HepG2 (cell line): ENCODE measurements around the gene ZNF586. TPM values are rescaled to one million over a fixed set of nuclear protein-coding genes. Genes with fewer than 3 reads are reported as not detected.

ENCODE experiments used
- AGO2 ChIP-seq: fragments of 200-400 bp; formaldehyde crosslinking; optimal IDR thresholded peaks from 2 replicates; pipeline ENCODE3; 2017; ENCODE audit warnings: mild to moderate bottlenecking, low read depth, low read length, moderate library complexity
- CBFB ChIP-seq: sonication (generic); formaldehyde crosslinking; IDR thresholded peaks from 2 replicates; pipeline ENCODE4 v1.4.0; 2020; ENCODE audit warnings: missing genetic modification reagents
- DPF2 ChIP-seq: sonication (generic); formaldehyde crosslinking; IDR thresholded peaks from 2 replicates; pipeline ENCODE4 v1.4.0; 2020; ENCODE audit warnings: mild to moderate bottlenecking, low read depth, missing genetic modification reagents, borderline replicate concordance
- FIP1L1 ChIP-seq: fragments of 200-400 bp; formaldehyde crosslinking; IDR thresholded peaks from 2 replicates; pipeline ENCODE4 v1.6.1; 2018; ENCODE audit warnings: low read depth, mild to moderate bottlenecking, low read length, moderate library complexity, borderline replicate concordance; ENCODE audit not compliant: insufficient read depth
- FOXP4 ChIP-seq: sonication (generic); formaldehyde crosslinking; IDR thresholded peaks from 2 replicates; pipeline ENCODE4 v1.4.0; 2020; ENCODE audit warnings: missing genetic modification reagents
- HDAC6 ChIP-seq: fragments of 200-600 bp; sonication (generic); IDR thresholded peaks from 2 replicates; pipeline ENCODE4 v1.7.0; 2017; ENCODE audit warnings: mild to moderate bottlenecking, antibody characterized with exemption, low read length, low read depth
- JDP2 ChIP-seq: sonication (generic); formaldehyde crosslinking; IDR thresholded peaks from 2 replicates; pipeline ENCODE4 v1.8.1; 2022; ENCODE audit warnings: missing genetic modification reagents, borderline replicate concordance
- JUND ChIP-seq: sonication (generic); formaldehyde crosslinking; IDR thresholded peaks from 2 replicates; pipeline ENCODE4 v1.8.0; 2022; ENCODE audit warnings: mild to moderate bottlenecking, missing genetic modification reagents
- KAT2B ChIP-seq: fragments of 150-350 bp; IDR thresholded peaks from 2 replicates; pipeline ENCODE4 v1.6.1; 2014; ENCODE audit warnings: low read depth, low read length, borderline replicate concordance
- KLF9 ChIP-seq: IDR thresholded peaks from 2 replicates; pipeline ENCODE4 v1.6.1; 2016; ENCODE audit warnings: low read depth
- MATR3 ChIP-seq: sonication (generic); formaldehyde crosslinking; IDR thresholded peaks from 2 replicates; pipeline ENCODE4 v1.4.0; 2020; ENCODE audit warnings: missing genetic modification reagents
- MEF2D ChIP-seq: sonication (generic); formaldehyde crosslinking; IDR thresholded peaks from 2 replicates; pipeline ENCODE4 v1.5.1; 2020; ENCODE audit warnings: mild to moderate bottlenecking, missing genetic modification reagents
- SOX5 ChIP-seq: IDR thresholded peaks from 2 replicates; pipeline ENCODE4 v1.6.1; 2016; ENCODE audit warnings: borderline replicate concordance
- SP140L ChIP-seq: sonication (generic); formaldehyde crosslinking; IDR thresholded peaks from 2 replicates; pipeline ENCODE4 v1.4.0; 2020; ENCODE audit warnings: missing genetic modification reagents, borderline replicate concordance
- TBL1XR1 ChIP-seq: fragments of 150-350 bp; IDR thresholded peaks from 2 replicates; pipeline ENCODE4 v1.6.1; 2014; ENCODE audit warnings: borderline replicate concordance, low read length; ENCODE audit not compliant: partially characterized antibody
- YEATS4 ChIP-seq: sonication (generic); formaldehyde crosslinking; IDR thresholded peaks from 2 replicates; pipeline ENCODE4 v1.4.0; 2020; ENCODE audit warnings: missing genetic modification reagents, borderline replicate concordance
- YY1 ChIP-seq: IDR thresholded peaks from 2 replicates; pipeline ENCODE4 v1.6.1; 2011; ENCODE audit warnings: low read length, low read depth, moderate library complexity, mild to moderate bottlenecking; ENCODE audit not compliant: insufficient read depth, insufficient replicate concordance
- ZBTB49 ChIP-seq: sonication (generic); formaldehyde crosslinking; IDR thresholded peaks from 2 replicates; pipeline ENCODE4 v1.4.0; 2020; ENCODE audit warnings: missing genetic modification reagents, borderline replicate concordance
- ZFP1 ChIP-seq: IDR thresholded peaks from 2 replicates; pipeline ENCODE4 v1.6.1; 2016
- ZFP36L2 ChIP-seq: sonication (generic); formaldehyde crosslinking; IDR thresholded peaks from 2 replicates; pipeline ENCODE4 v1.4.0; 2020; ENCODE audit warnings: missing genetic modification reagents
- ZNF10 ChIP-seq: sonication (generic); formaldehyde crosslinking; IDR thresholded peaks from 2 replicates; pipeline ENCODE4 v1.4.0; 2020; ENCODE audit warnings: mild to moderate bottlenecking, low read depth, missing genetic modification reagents, borderline replicate concordance
- ZNF17 ChIP-seq: sonication (generic); formaldehyde crosslinking; IDR thresholded peaks from 2 replicates; pipeline ENCODE4 v1.5.0; 2020; ENCODE audit warnings: mild to moderate bottlenecking, missing genetic modification reagents
- ZNF180 ChIP-seq: sonication (generic); formaldehyde crosslinking; IDR thresholded peaks from 2 replicates; pipeline ENCODE4 v1.4.0; 2020; ENCODE audit warnings: low read depth, missing genetic modification reagents, borderline replicate concordance
- ZNF225 ChIP-seq: sonication (generic); formaldehyde crosslinking; IDR thresholded peaks from 2 replicates; pipeline ENCODE4 v1.4.0; 2020; ENCODE audit warnings: mild to moderate bottlenecking, missing genetic modification reagents
- ZNF543 ChIP-seq: sonication (generic); formaldehyde crosslinking; IDR thresholded peaks from 2 replicates; pipeline ENCODE4 v1.4.0; 2020; ENCODE audit warnings: mild to moderate bottlenecking, missing genetic modification reagents
- ZNF644 ChIP-seq: IDR thresholded peaks from 2 replicates; pipeline ENCODE4 v1.6.1; 2016; ENCODE audit warnings: low read depth
- ZNF737 ChIP-seq: sonication (generic); formaldehyde crosslinking; IDR thresholded peaks from 2 replicates; pipeline ENCODE4 v1.5.0; 2020; ENCODE audit warnings: missing genetic modification reagents, mild to moderate bottlenecking, borderline replicate concordance
- ZSCAN22 ChIP-seq: sonication (generic); formaldehyde crosslinking; IDR thresholded peaks from 2 replicates; pipeline ENCODE4 v1.4.0; 2020; ENCODE audit warnings: mild to moderate bottlenecking, missing genetic modification reagents
- polyA plus RNA-seq, 8 experiments: library from polyadenylated mRNA; depleted of rRNA in 3 of 8; stranded (reverse) in 7 of 8; unstranded in 1 of 8; fragments of >200 nt; fragmentation: Illumina TruSeq in 4 of 8; extraction: Trizol in 4 of 8; gene quantifications; 2 replicates each; pipeline versions ENCODE4 v1.2.1 to v1.2.3, GENCODE V29; 2011 to 2016; ENCODE audit warnings: low read depth in 4 of 8, missing spikeins in 1 of 8, mixed read lengths in 1 of 8; ENCODE audit not compliant: insufficient read depth in 1 of 8
- total RNA-seq, 5 experiments: library from RNA; depleted of rRNA; stranded (reverse); fragments of >200 nt; fragmentation: Illumina TruSeq; extraction: Trizol; gene quantifications; 2 replicates each; pipeline ENCODE4 v1.2.3, GENCODE V29; 2016; ENCODE audit warnings: low read depth in 1 of 5

ZNF586 gene
- total and polyA plus RNA-seq, 2 of the 13 experiments (the other 11 are each of a cell fraction or from before 2014, with no cell fraction given): 0.50 to 3.4 TPM

- no peak; the same call in 1 of the 2 replicates for TF ChIP-seq MEF2D (CRISPR knock-in tag)
- TF ChIP-seq YEATS4 (CRISPR knock-in tag): peak; percentile 62; the same call in 1 of the 2 replicates
- TF ChIP-seq FIP1L1: no peak
- no peak for TF ChIP-seq ZNF737
- TF ChIP-seq HDAC6: no peak
- TF ChIP-seq KLF9 (CRISPR knock-in tag): no peak
- TF ChIP-seq YY1: peak; percentile 81
- no peak for TF ChIP-seq KAT2B
- TF ChIP-seq ZSCAN22 (CRISPR knock-in tag): 0 out of 2 replicates have a peak, but pooled peaks have one; percentile 25
- TF ChIP-seq DPF2: no peak
- TF ChIP-seq ZNF543 (CRISPR knock-in tag): peak; percentile 46; the same call in 1 of the 2 replicates
- no peak for TF ChIP-seq ZBTB49 (CRISPR knock-in tag)
- no peak for TF ChIP-seq ZNF180 (CRISPR knock-in tag)
- no peak for TF ChIP-seq ZNF644 (CRISPR knock-in tag)
- TF ChIP-seq ZFP36L2 (CRISPR knock-in tag): no peak
- TF ChIP-seq ZNF10 (CRISPR knock-in tag): no peak
- no peak; the same call in none of the 2 replicates for TF ChIP-seq ZFP1 (CRISPR knock-in tag)
- TF ChIP-seq FOXP4: no peak
- TF ChIP-seq JDP2: no peak
- TF ChIP-seq SP140L: no peak
- TF ChIP-seq TBL1XR1: peak; percentile 29
- no peak for TF ChIP-seq JUND (CRISPR knock-in tag)
- 0 out of 2 replicates have a peak, but pooled peaks have one; percentile 29 for TF ChIP-seq SOX5
- peak; percentile 74; the same call in 1 of the 2 replicates for TF ChIP-seq ZNF225 (CRISPR knock-in tag)
- no peak for TF ChIP-seq ZNF17 (CRISPR knock-in tag)
- TF ChIP-seq CBFB (CRISPR knock-in tag): no peak
- TF ChIP-seq MATR3 (CRISPR knock-in tag): no peak
- peak; percentile 70 for TF ChIP-seq AGO2
These were observed 45.2 kb downstream of the ZNF586 start, which contains the start of gene ZNF552 (continued) for GRCh38 chr19:57814505-57815246.
